ENCODE measurements around the gene UQCRC1.

Gene UQCRC1

DNA sequence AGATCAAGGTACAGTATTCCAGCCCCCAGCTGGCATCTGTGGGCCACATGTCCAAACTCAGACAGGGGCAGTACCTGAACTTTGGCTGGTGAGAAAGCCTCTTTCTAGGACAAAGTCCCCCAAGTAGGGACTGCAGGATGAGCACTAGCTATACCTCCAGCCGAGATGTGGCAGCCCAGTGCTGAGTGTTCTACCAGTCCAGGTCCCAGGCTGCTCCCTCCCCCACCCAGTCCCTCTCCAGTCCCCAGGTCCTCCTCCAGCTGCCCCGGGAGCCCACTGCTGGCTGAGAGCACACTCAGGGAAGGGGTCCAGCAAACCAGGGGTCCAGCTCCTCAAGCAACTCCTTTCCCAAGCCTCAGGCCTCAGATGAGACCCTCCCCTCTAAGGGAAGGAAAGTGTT is 24.3 kb upstream of the UQCRC1 start:
- Histone ChIP-seq H3K9me3 (ENCODE audit: control insufficient read depth in 2 of 2, low read length in 2 of 2) (no peaks in the 10 kb centered on the region), H3K4me3 (ENCODE audit: low read length in 2 of 2) (peak overlapping the region; percentile 68 to 84), H3K9ac (ENCODE audit: low read depth in 1 of 2, low read length in 2 of 2) (peak overlapping the region; percentile 75 to 79), H3K27ac (ENCODE audit: low read depth in 2 of 2, low read length in 2 of 2) (no peak overlapping the region), H3K36me3 (ENCODE audit: control insufficient read depth in 2 of 2, insufficient read depth in 2 of 2, low read length in 2 of 2) (peaks cover 38 to 41% of the 10 kb centered on the region in 2 donors), H3K27me3 (ENCODE audit: control insufficient read depth in 2 of 2, insufficient read depth in 2 of 2, low read length in 2 of 2) (no peaks in the 10 kb centered on the region), H3K4me1 (ENCODE audit: control insufficient read depth in 2 of 2, insufficient read depth in 2 of 2, low read length in 2 of 2) (peaks cover 17 to 19% of the 10 kb centered on the region in 2 donors)

DNA sequence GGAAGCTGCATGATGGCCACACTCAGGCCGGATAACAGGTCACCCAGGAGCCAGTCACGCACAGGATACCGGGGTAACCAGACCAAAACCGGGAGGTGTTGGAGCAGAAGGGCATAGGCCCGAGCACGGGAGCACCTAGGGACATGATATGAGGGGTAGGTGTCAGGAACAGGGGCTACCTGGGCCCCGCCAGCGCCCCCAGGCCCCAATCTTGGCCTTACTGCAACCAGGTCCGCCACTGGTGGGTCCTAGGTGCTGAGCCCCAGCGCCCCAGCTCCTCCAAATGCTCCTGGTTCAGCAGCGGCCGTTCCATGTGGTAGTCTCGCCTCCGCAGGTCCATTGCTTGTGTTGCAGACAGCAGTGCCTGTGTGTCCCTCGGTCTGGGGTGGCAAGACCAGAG is 23.8 kb upstream of the UQCRC1 start:
- Histone ChIP-seq H3K9ac (ENCODE audit: low read depth in 1 of 2, low read length in 2 of 2) (no peak overlapping the region), H3K9me3 (ENCODE audit: control insufficient read depth in 2 of 2, low read length in 2 of 2) (no peaks in the 10 kb centered on the region), H3K36me3 (ENCODE audit: control insufficient read depth in 2 of 2, insufficient read depth in 2 of 2, low read length in 2 of 2) (peaks cover 40 to 46% of the 10 kb centered on the region in 2 donors), H3K4me1 (ENCODE audit: control insufficient read depth in 2 of 2, insufficient read depth in 2 of 2, low read length in 2 of 2) (peaks cover 17 to 19% of the 10 kb centered on the region in 2 donors), H3K27ac (ENCODE audit: low read depth in 2 of 2, low read length in 2 of 2) (no peak overlapping the region), H3K4me3 (ENCODE audit: low read length in 2 of 2) (no peak overlapping the region), H3K27me3 (ENCODE audit: control insufficient read depth in 2 of 2, insufficient read depth in 2 of 2, low read length in 2 of 2) (no peaks in the 10 kb centered on the region)

GRCh38 chr3:48631516-48632448 is 22.3 kb upstream of the UQCRC1 start:
- peaks cover 50 to 59% of the 10 kb centered on the region in 2 donors for H3K36me3 ChIP-seq (ENCODE audit: control insufficient read depth in 2 of 2, insufficient read depth in 2 of 2, low read length in 2 of 2)
- no peaks in the 10 kb centered on the region for H3K27me3 ChIP-seq (ENCODE audit: control insufficient read depth in 2 of 2, insufficient read depth in 2 of 2, low read length in 2 of 2)
- H3K4me3 ChIP-seq (ENCODE audit: low read length in 2 of 2), result no peak overlapping the region
- H3K4me1 ChIP-seq (ENCODE audit: control insufficient read depth in 2 of 2, insufficient read depth in 2 of 2, low read length in 2 of 2), result peaks cover 17 to 19% of the 10 kb centered on the region in 2 donors
- no peak overlapping the region for H3K9ac ChIP-seq (ENCODE audit: low read depth in 1 of 2, low read length in 2 of 2)
- no peak overlapping the region for H3K27ac ChIP-seq (ENCODE audit: low read depth in 2 of 2, low read length in 2 of 2)
- no peaks in the 10 kb centered on the region for H3K9me3 ChIP-seq (ENCODE audit: control insufficient read depth in 2 of 2, low read length in 2 of 2)

- Histone ChIP-seq H3K4me1 (ENCODE audit: control insufficient read depth in 2 of 2, insufficient read depth in 2 of 2, low read length in 2 of 2) (peaks cover 11 to 12% of the 10 kb centered on the region in 2 donors), H3K9ac (ENCODE audit: low read depth in 1 of 2, low read length in 2 of 2) (no peak overlapping the region), H3K36me3 (ENCODE audit: control insufficient read depth in 2 of 2, insufficient read depth in 2 of 2, low read length in 2 of 2) (peaks cover 54 to 62% of the 10 kb centered on the region in 2 donors), H3K27me3 (ENCODE audit: control insufficient read depth in 2 of 2, insufficient read depth in 2 of 2, low read length in 2 of 2) (no peaks in the 10 kb centered on the region), H3K4me3 (ENCODE audit: low read length in 2 of 2) (no peak overlapping the region), H3K9me3 (ENCODE audit: control insufficient read depth in 2 of 2, low read length in 2 of 2) (no peaks in the 10 kb centered on the region), H3K27ac (ENCODE audit: low read depth in 2 of 2, low read length in 2 of 2) (no peak overlapping the region)
These were observed 21.4 kb upstream of the UQCRC1 start for GRCh38 chr3:48630833-48631232.

DNA sequence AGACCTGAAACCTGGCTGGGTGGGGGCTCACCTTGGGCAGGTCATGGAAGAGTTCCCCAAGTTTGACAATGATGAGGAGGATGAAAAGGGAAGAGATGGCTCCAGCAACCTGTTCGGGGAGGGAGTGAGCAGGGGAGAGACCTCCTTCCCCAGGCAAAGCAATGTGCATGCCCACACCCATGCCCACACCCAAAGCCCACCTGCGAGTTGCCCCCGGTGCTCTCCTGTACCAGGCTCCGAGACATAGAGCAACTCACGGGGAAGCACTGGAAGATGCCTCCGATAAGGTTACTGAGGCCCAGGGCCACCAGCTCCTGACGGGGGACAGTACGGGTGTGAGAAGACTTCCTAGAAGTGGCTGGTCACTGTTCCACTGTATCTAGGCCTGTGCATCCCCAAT is 21.0 kb upstream of the UQCRC1 start:
- H3K36me3 ChIP-seq (ENCODE audit: control insufficient read depth in 2 of 2, insufficient read depth in 2 of 2, low read length in 2 of 2), result peaks cover 54 to 66% of the 10 kb centered on the region in 2 donors
- H3K27me3 ChIP-seq (ENCODE audit: control insufficient read depth in 2 of 2, insufficient read depth in 2 of 2, low read length in 2 of 2), result no peaks in the 10 kb centered on the region
- H3K9ac ChIP-seq (ENCODE audit: low read depth in 1 of 2, low read length in 2 of 2), result no peak overlapping the region
- H3K4me1 ChIP-seq (ENCODE audit: control insufficient read depth in 2 of 2, insufficient read depth in 2 of 2, low read length in 2 of 2), result peaks cover 9% of the 10 kb centered on the region in 2 donors
- no peak overlapping the region for H3K27ac ChIP-seq (ENCODE audit: low read depth in 2 of 2, low read length in 2 of 2)
- no peak overlapping the region for H3K4me3 ChIP-seq (ENCODE audit: low read length in 2 of 2)
- H3K9me3 ChIP-seq (ENCODE audit: control insufficient read depth in 2 of 2, low read length in 2 of 2), result no peaks in the 10 kb centered on the region

DNA sequence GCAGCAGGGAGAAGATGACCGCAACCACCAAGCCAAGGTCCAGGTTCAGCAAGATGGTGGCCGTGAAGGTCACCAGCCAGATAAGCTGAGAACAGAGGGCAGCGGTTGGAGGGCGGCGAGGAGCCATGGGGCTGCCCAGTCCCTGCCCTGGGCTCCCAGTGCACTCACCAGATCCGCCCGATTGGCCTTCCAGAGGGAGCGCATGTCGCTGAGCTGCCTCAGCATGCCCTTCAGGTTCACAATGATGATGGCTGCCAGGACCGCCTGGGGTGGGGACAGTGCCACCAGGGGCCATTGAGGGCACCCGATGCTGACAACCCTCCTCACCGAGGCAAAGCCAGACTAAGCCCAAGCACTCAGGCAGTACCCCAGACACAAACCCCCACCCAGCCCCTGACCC is 20.4 kb upstream of the UQCRC1 start:
- H3K27ac ChIP-seq (ENCODE audit: low read depth in 2 of 2, low read length in 2 of 2), result no peak overlapping the region
- peaks cover 9% of the 10 kb centered on the region in 2 donors for H3K4me1 ChIP-seq (ENCODE audit: control insufficient read depth in 2 of 2, insufficient read depth in 2 of 2, low read length in 2 of 2)
- H3K9me3 ChIP-seq (ENCODE audit: control insufficient read depth in 2 of 2, low read length in 2 of 2), result no peaks in the 10 kb centered on the region
- no peak overlapping the region for H3K4me3 ChIP-seq (ENCODE audit: low read length in 2 of 2)
- peaks cover 55 to 67% of the 10 kb centered on the region in 2 donors for H3K36me3 ChIP-seq (ENCODE audit: control insufficient read depth in 2 of 2, insufficient read depth in 2 of 2, low read length in 2 of 2)
- no peak overlapping the region for H3K9ac ChIP-seq (ENCODE audit: low read depth in 1 of 2, low read length in 2 of 2)
- H3K27me3 ChIP-seq (ENCODE audit: control insufficient read depth in 2 of 2, insufficient read depth in 2 of 2, low read length in 2 of 2), result no peaks in the 10 kb centered on the region

DNA sequence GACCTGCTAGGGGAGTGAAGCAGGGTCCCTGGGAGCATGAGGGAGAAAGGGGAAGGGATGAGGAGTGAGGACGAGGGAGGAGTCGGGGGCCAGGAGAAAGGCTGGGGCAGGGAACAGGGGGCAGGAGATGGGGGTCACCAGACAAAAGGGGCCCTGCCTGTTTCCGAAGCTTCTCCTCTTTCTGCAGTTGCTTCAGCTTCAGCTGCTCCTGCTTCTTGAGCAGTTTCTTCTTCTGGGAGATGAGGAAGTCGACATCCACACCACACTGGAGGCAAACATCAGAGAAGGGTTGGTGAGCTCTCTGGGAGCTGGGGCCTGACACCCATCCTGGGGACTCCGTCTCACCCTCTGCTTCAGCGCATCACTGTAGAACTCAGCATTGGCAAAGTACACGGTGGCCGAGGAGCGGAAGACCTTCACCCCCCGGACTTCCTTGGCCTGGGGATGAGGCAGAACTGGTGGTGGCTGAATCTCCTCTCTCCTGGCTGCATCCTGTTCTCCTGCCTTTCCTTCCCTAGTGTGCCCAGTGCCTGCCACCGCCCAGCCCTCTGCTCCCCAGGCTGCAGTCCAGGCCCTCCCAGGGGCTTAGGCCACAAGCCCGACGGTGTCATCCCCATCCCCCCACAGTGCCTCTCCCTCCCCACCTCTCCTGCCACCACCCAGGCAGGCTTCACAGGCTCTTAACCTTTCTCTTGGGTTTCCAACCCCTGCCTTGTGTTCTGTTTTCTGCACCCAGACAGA is 19.0 kb upstream of the UQCRC1 start:
- H3K9me3 ChIP-seq (ENCODE audit: control insufficient read depth in 2 of 2, low read length in 2 of 2), result no peaks in the 10 kb centered on the region
- no peak overlapping the region for H3K27ac ChIP-seq (ENCODE audit: low read depth in 2 of 2, low read length in 2 of 2)
- no peak overlapping the region for H3K4me3 ChIP-seq (ENCODE audit: low read length in 2 of 2)
- H3K36me3 ChIP-seq (ENCODE audit: control insufficient read depth in 2 of 2, insufficient read depth in 2 of 2, low read length in 2 of 2), result peaks cover 56 to 67% of the 10 kb centered on the region in 2 donors
- peaks cover 9 to 12% of the 10 kb centered on the region in 2 donors for H3K4me1 ChIP-seq (ENCODE audit: control insufficient read depth in 2 of 2, insufficient read depth in 2 of 2, low read length in 2 of 2)
- no peak overlapping the region for H3K9ac ChIP-seq (ENCODE audit: low read depth in 1 of 2, low read length in 2 of 2)
- no peaks in the 10 kb centered on the region for H3K27me3 ChIP-seq (ENCODE audit: control insufficient read depth in 2 of 2, insufficient read depth in 2 of 2, low read length in 2 of 2)

DNA sequence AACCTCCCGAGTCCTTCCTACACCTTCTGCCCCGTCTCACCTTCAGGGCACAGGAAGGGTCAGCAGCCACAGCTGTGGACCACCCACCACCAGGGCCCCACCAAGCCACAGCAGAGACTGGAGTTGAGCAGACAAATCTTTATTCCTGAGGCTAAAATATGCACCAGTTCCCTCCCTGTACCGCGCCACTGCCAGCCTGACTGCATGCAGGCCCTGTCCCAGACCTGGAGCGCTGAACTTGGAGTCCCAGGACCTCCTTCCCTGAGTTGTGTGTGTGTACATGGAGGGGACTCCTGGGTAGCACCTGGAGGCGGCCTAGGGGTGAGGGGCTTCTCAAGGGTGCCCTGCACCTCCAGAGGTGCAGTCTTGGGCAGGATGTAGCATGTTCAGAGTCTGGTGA is 16.2 kb upstream of the UQCRC1 start:
- H3K4me1 ChIP-seq (ENCODE audit: control insufficient read depth in 2 of 2, insufficient read depth in 2 of 2, low read length in 2 of 2), result peaks cover 11 to 15% of the 10 kb centered on the region in 2 donors
- H3K9me3 ChIP-seq (ENCODE audit: control insufficient read depth in 2 of 2, low read length in 2 of 2), result no peaks in the 10 kb centered on the region
- H3K4me3 ChIP-seq (ENCODE audit: low read length in 2 of 2), result no peak overlapping the region
- no peak overlapping the region for H3K9ac ChIP-seq (ENCODE audit: low read depth in 1 of 2, low read length in 2 of 2)
- no peaks in the 10 kb centered on the region for H3K27me3 ChIP-seq (ENCODE audit: control insufficient read depth in 2 of 2, insufficient read depth in 2 of 2, low read length in 2 of 2)
- no peak overlapping the region for H3K27ac ChIP-seq (ENCODE audit: low read depth in 2 of 2, low read length in 2 of 2)
- peaks cover 28 to 45% of the 10 kb centered on the region in 2 donors for H3K36me3 ChIP-seq (ENCODE audit: control insufficient read depth in 2 of 2, insufficient read depth in 2 of 2, low read length in 2 of 2)

DNA sequence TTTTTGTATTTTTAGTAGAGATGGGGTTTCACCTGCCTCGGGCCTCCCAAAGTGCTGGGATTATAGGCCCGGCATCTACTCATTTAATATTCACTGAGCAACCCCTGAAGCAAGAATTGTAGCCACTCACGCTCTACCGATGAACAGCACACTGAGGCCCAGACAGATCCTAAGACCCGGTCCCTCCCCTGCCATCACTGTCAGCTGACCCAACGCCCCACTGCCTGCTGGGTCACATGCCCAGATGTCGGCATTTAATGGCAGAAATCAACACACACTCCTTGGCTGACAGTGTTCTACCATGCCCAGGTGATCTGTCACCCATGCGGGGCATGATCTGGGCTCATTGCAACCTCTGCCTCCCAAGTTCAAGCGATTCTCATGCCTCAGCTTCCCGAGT is 15.3 kb upstream of the UQCRC1 start:
- Histone ChIP-seq H3K27ac (ENCODE audit: low read depth in 2 of 2, low read length in 2 of 2) (peak overlapping the region; percentile 75 to 85), H3K4me1 (ENCODE audit: control insufficient read depth in 2 of 2, insufficient read depth in 2 of 2, low read length in 2 of 2) (peaks cover 18 to 24% of the 10 kb centered on the region in 2 donors), H3K9ac (ENCODE audit: low read depth in 1 of 2, low read length in 2 of 2) (no peak overlapping the region), H3K4me3 (ENCODE audit: low read length in 2 of 2) (no peak overlapping the region), H3K36me3 (ENCODE audit: control insufficient read depth in 2 of 2, insufficient read depth in 2 of 2, low read length in 2 of 2) (peaks cover 20 to 38% of the 10 kb centered on the region in 2 donors), H3K9me3 (ENCODE audit: control insufficient read depth in 2 of 2, low read length in 2 of 2) (no peaks in the 10 kb centered on the region), H3K27me3 (ENCODE audit: control insufficient read depth in 2 of 2, insufficient read depth in 2 of 2, low read length in 2 of 2) (no peaks in the 10 kb centered on the region)

Data from mucosa of rectum (tissue), 2 donors.